CD8-positive, alpha-beta memory T cell (primary cell): ENCODE measurements around the gene AREG. TPM values are rescaled to one million over a fixed set of nuclear protein-coding genes. Genes with fewer than 3 reads are reported as not detected.

ENCODE experiments used
- CTCF ChIA-PET: fragments of 350-600 bp; sonication (Branson Sonifier 250); formaldehyde crosslinking; loops from one replicate; lab custom pipeline; 2021; ENCODE audit warnings: antibody characterized with exemption; lab: Charles Lee
- POLR2A ChIA-PET: fragments of 350-600 bp; sonication (Branson Sonifier 250); formaldehyde crosslinking; loops from one replicate; lab custom pipeline; 2021; ENCODE audit warnings: antibody characterized with exemption; lab: Charles Lee
- DNase-seq, 5 donors: peaks; one replicate each; pipeline versions ENCODE4 v3.0.0 to v3.0.0-alpha.2; 2020 to 2022; ENCODE audit warnings: mixed read lengths in 1 of 5
- H3K27ac ChIP-seq: one replicate; pipeline ENCODE4 v1.7.0; 2013; ENCODE audit warnings: low read depth, mild to moderate bottlenecking, low read length, moderate library complexity
- H3K27me3 ChIP-seq: 2 replicates; pipeline ENCODE4 v1.7.0; 2013; ENCODE audit warnings: low read length, mild to moderate bottlenecking; ENCODE audit not compliant: insufficient read depth, poor library complexity, severe bottlenecking
- H3K36me3 ChIP-seq: 2 replicates; pipeline ENCODE4 v1.7.0; 2013; ENCODE audit warnings: mild to moderate bottlenecking, low read length, moderate library complexity; ENCODE audit not compliant: insufficient read depth
- H3K4me1 ChIP-seq: 2 replicates; pipeline ENCODE4 v1.7.0; 2013; ENCODE audit warnings: mild to moderate bottlenecking, low read length, moderate library complexity; ENCODE audit not compliant: insufficient read depth
- H3K4me3 ChIP-seq: 2 replicates; pipeline ENCODE4 v1.7.0; 2013; ENCODE audit warnings: mild to moderate bottlenecking, low read length
- H3K9me3 ChIP-seq: 2 replicates; pipeline ENCODE4 v1.7.0; 2013; ENCODE audit warnings: mild to moderate bottlenecking, low read length
- H3K27ac Mint-ChIP-seq, 8 donors: one replicate each; pipeline ENCODE4 v1.8.0; 2020 to 2021; ENCODE audit warnings: mixed read lengths in 8 of 8, mild to moderate bottlenecking in 6 of 8, inconsistent platforms in 3 of 8, moderate library complexity in 3 of 8
- H3K27me3 Mint-ChIP-seq, 2 donors: one replicate each; pipeline ENCODE4 v1.8.0; 2020 to 2021; ENCODE audit warnings: mixed read lengths in 2 of 2, mild to moderate bottlenecking in 1 of 2, moderate library complexity in 1 of 2
- H3K36me3 Mint-ChIP-seq, 3 donors: one replicate each; pipeline ENCODE4 v1.8.0; 2020 to 2021; ENCODE audit warnings: mixed read lengths in 3 of 3, inconsistent platforms in 1 of 3, mild to moderate bottlenecking in 1 of 3
- H3K4me1 Mint-ChIP-seq, 3 donors: one replicate each; pipeline ENCODE4 v1.8.0; 2020 to 2021; ENCODE audit warnings: mixed read lengths in 3 of 3, inconsistent platforms in 1 of 3, mild to moderate bottlenecking in 1 of 3
- H3K4me3 Mint-ChIP-seq, 7 donors: one replicate each; pipeline ENCODE4 v1.8.0; 2020 to 2021; ENCODE audit warnings: mixed read lengths in 7 of 7, mild to moderate bottlenecking in 6 of 7, moderate library complexity in 4 of 7, inconsistent platforms in 2 of 7
- H3K9me3 Mint-ChIP-seq, 5 donors: one replicate each; pipeline ENCODE4 v1.8.0; 2020 to 2022; ENCODE audit warnings: mixed read lengths in 5 of 5, mild to moderate bottlenecking in 3 of 5, moderate library complexity in 2 of 5, inconsistent platforms in 1 of 5
- polyA plus RNA-seq: library from polyadenylated mRNA; unstranded; fragments of 300-500 nt; fragmentation: Illumina TruSeq; gene quantifications from one replicate; pipeline ENCODE4 v1.2.3, GENCODE V29; 2021
- total RNA-seq, 2 experiments: library from RNA; stranded (reverse); gene quantifications; one replicate each; pipeline ENCODE4 v1.2.3, GENCODE V29; 2021

The AREG gene
- total and polyA plus RNA-seq, 3 experiments from 2014 or later: 0.38 to 3.3 (median 0.46) TPM

DNA sequence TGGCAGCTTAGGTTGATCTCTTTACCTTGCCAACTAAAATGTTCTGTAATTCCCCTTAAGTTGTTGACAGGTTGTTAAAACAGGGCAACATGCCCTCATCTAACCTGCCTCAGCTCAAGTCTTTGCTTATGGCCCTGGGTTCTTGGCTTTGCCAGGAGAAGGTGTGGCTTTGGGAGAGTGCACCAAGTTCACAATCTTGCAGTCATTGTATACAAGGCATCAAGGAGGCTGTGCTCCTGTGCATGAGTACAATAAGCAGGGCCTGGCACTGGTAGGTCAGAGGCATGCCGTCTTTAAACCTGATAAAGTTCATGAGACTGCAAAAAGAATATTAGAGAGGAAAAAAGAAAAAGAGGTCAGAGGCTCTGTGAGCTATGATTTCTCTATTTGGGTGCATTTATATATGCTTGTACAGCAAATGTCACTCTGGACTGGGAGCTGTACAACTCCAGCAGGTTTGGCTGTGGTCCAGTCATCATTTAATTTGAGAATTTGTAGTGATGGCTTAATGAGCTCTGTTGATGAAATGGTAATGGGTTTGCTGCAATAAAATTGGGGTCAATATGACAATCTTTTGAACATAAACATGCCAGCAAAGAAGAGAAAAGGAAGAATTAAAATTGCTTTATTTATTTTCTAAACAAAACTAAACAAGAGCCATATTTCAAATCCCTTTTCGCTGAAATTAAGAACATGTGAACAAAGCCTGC, 30.3 kb downstream of the AREG start:
- Histone ChIP-seq H3K4me1 (no peaks in the 10 kb centered on the region), H3K27ac (no peak overlapping the region), H3K27me3 (no peaks in the 10 kb centered on the region), H3K4me3 (no peak overlapping the region), H3K36me3 (no peaks in the 10 kb centered on the region), H3K9me3 (no peaks in the 10 kb centered on the region)
- no peaks in the 10 kb centered on the region for H3K9me3 Mint-ChIP-seq
- CTCF ChIA-PET: no interaction called here
- no peaks in the 10 kb centered on the region for H3K36me3 Mint-ChIP-seq
- H3K4me3 Mint-ChIP-seq: no peak overlapping the region
- no peaks in the 10 kb centered on the region for H3K4me1 Mint-ChIP-seq
- no peak overlapping the region for H3K27ac Mint-ChIP-seq
- POLR2A ChIA-PET: no interaction called here
- no peak for DNase-seq
- peaks cover 10 to 36% of the 10 kb centered on the region in 2 donors for H3K27me3 Mint-ChIP-seq

- no peak overlapping the region for H3K27ac Mint-ChIP-seq
- no peaks in the 10 kb centered on the region for H3K9me3 Mint-ChIP-seq
- Histone ChIP-seq H3K4me3 (no peak overlapping the region), H3K9me3 (no peaks in the 10 kb centered on the region), H3K4me1 (no peaks in the 10 kb centered on the region), H3K36me3 (no peaks in the 10 kb centered on the region), H3K27me3 (no peaks in the 10 kb centered on the region), H3K27ac (no peak overlapping the region)
- ChIA-PET POLR2A (no interaction called here), CTCF (no interaction called here)
- H3K27me3 Mint-ChIP-seq: peaks cover 10 to 36% of the 10 kb centered on the region in 2 donors
- H3K4me1 Mint-ChIP-seq: no peaks in the 10 kb centered on the region
- H3K36me3 Mint-ChIP-seq: no peaks in the 10 kb centered on the region
- no peak for DNase-seq
- no peak overlapping the region for H3K4me3 Mint-ChIP-seq
Observed at GRCh38 chr4:74475946-74476345, 31.0 kb downstream of the AREG start.

DNA sequence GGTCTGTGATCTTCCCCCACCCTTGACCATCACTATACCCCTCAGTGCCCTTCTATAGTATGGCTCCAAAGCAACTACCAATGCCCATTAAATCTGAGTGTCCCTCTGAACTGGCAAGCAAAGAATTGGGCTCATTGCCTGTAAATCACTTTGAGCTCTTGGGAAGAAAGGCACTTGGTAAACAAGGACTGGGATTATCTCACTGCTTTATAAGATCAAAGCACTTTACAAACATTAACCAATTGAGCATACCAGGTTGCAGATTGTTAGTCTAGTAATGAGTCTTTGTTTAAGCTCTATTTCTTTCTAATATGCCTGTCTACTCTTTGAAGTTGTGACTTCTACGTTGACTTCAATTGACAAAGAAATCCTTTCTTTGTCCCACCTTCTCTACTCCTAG, 34.1 kb downstream of the AREG start:
- POLR2A ChIA-PET: no interaction called here
- no peaks in the 10 kb centered on the region for H3K9me3 ChIP-seq
- no peaks in the 10 kb centered on the region for H3K36me3 ChIP-seq
- H3K4me3 ChIP-seq: no peak overlapping the region
- H3K4me1 ChIP-seq: no peaks in the 10 kb centered on the region
- DNase-seq: no peak
- H3K27ac ChIP-seq: no peak overlapping the region
- no peak overlapping the region for H3K4me3 Mint-ChIP-seq
- no peak overlapping the region for H3K27ac Mint-ChIP-seq
- peaks cover 10 to 32% of the 10 kb centered on the region in 2 donors for H3K27me3 Mint-ChIP-seq
- H3K27me3 ChIP-seq: no peaks in the 10 kb centered on the region
- no peaks in the 10 kb centered on the region for H3K9me3 Mint-ChIP-seq
- CTCF ChIA-PET: no interaction called here
- H3K36me3 Mint-ChIP-seq: no peaks in the 10 kb centered on the region
- H3K4me1 Mint-ChIP-seq: no peaks in the 10 kb centered on the region

DNA sequence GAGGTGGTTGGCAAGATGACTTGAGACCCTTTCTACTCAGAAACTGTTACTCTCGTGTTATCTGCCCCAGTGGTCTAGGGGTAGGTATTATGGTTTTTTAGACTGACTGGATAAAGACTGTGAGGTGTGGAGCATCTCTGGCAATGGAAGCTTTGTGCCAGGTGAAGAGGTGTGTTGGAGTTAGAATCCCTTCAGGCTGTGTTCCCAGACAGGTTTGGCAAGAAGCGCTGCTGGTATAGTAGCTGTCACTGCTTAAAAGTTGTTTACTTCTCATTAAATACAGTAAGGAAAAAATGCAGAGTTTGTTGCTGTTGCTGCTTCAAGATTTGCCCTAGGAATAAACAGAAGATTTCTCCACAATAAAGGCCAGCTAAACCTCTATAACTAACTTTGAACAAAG, 35.3 kb downstream of the AREG start:
- H3K4me1 ChIP-seq: no peaks in the 10 kb centered on the region
- Mint-ChIP-seq H3K27ac (no peak overlapping the region), H3K27me3 (peaks cover 5 to 19% of the 10 kb centered on the region in 2 donors), H3K4me3 (no peak overlapping the region), H3K9me3 (no peaks in the 10 kb centered on the region), H3K36me3 (no peaks in the 10 kb centered on the region), H3K4me1 (no peaks in the 10 kb centered on the region)
- no peak overlapping the region for H3K27ac ChIP-seq
- DNase-seq: no peak
- ChIA-PET CTCF (no interaction called here), POLR2A (no interaction called here)
- no peaks in the 10 kb centered on the region for H3K9me3 ChIP-seq
- H3K36me3 ChIP-seq: no peaks in the 10 kb centered on the region
- H3K4me3 ChIP-seq: no peak overlapping the region
- no peaks in the 10 kb centered on the region for H3K27me3 ChIP-seq

DNA sequence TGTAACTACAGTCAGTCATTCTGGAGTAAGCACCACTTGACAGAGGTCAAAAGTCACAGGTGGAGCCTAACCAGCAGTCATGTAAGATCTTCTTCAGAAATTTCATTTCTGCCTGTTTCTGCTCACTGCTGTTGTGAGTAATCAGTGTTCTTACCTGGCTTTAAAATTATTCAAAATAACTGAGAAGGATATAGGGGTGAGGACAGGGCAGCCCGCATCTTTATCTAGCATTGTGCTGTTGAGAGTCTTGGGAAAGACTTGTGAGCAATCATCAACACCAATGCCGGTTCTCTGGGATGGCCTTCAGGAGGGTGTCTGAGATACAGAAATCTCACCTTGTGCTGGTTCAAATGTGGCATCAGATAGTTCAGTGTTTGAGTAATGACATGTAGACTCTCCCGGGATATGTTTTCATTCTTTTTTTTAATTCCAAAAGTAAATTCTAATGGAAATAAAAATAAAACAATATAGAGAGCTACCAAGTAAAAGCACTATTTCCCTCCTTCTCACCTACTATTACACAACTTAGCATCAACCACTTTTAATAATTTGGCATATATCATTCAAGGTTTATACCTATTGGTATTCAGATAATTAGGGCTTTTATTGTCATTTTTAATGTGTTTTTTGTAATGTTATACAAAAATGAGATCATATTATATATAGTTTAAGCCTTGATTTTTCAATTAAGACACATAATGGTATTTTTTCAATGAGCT, 37.1 kb downstream of the AREG start:
- H3K4me3 ChIP-seq: no peak overlapping the region
- H3K27ac Mint-ChIP-seq: no peak overlapping the region
- H3K4me1 ChIP-seq: no peaks in the 10 kb centered on the region
- H3K27me3 ChIP-seq: no peaks in the 10 kb centered on the region
- no peak overlapping the region for H3K4me3 Mint-ChIP-seq
- H3K27ac ChIP-seq: no peak overlapping the region
- CTCF ChIA-PET: no interaction called here
- no peaks in the 10 kb centered on the region for H3K9me3 Mint-ChIP-seq
- H3K4me1 Mint-ChIP-seq: no peaks in the 10 kb centered on the region
- H3K36me3 ChIP-seq: no peaks in the 10 kb centered on the region
- no peak for DNase-seq
- H3K36me3 Mint-ChIP-seq: no peaks in the 10 kb centered on the region
- POLR2A ChIA-PET: no interaction called here
- no peaks in the 10 kb centered on the region for H3K9me3 ChIP-seq
- peaks cover 3 to 13% of the 10 kb centered on the region in 2 donors for H3K27me3 Mint-ChIP-seq

DNA sequence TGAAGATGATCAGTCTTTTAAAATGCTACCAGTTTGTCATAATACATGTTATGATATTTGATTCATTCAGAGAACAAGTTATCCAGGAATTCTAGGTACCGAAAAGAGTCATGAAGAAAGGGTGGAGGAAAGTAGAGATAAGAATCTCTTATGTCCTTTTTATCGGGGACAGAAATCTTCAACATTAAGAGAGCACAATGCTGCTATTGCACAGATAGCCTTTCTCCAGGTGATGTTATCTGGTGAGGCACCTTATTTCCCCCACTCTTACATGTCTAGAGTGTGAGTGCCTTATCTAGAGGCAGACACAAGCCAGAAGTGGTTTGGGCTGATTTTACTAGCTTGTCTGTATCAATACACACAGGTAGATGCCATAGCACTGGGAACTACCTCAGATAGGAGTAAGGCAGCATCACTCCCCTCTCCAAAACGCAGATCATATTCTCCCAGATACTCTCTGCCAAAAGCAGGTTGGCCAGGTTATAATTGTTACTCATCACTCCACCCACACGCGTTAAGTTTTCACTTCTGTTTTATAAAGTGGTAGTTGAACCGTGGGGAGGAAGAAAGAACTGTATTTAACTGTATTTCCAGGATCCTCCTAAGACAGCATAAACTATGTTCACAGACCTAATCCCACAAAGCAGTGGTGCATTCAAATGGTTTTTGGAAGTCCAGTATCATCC, 38.4 kb downstream of the AREG start:
- peaks cover 3 to 10% of the 10 kb centered on the region in 2 donors for H3K27me3 Mint-ChIP-seq
- POLR2A ChIA-PET: no interaction called here
- Histone ChIP-seq H3K36me3 (no peaks in the 10 kb centered on the region), H3K4me3 (no peak overlapping the region), H3K4me1 (no peaks in the 10 kb centered on the region), H3K27ac (no peak overlapping the region), H3K27me3 (no peaks in the 10 kb centered on the region), H3K9me3 (no peaks in the 10 kb centered on the region)
- no peak overlapping the region for H3K27ac Mint-ChIP-seq
- no peaks in the 10 kb centered on the region for H3K4me1 Mint-ChIP-seq
- H3K9me3 Mint-ChIP-seq: no peaks in the 10 kb centered on the region
- CTCF ChIA-PET: no interaction called here
- H3K4me3 Mint-ChIP-seq: no peak overlapping the region
- H3K36me3 Mint-ChIP-seq: no peaks in the 10 kb centered on the region
- no peak for DNase-seq

GRCh38 chr4:74486905-74487304, 42.0 kb downstream of the AREG start:
- Histone ChIP-seq H3K27me3 (no peaks in the 10 kb centered on the region), H3K9me3 (no peaks in the 10 kb centered on the region), H3K27ac (no peak overlapping the region), H3K4me3 (no peak overlapping the region), H3K4me1 (no peaks in the 10 kb centered on the region), H3K36me3 (no peaks in the 10 kb centered on the region)
- H3K27ac Mint-ChIP-seq: no peak overlapping the region
- no peak overlapping the region for H3K4me3 Mint-ChIP-seq
- no peaks in the 10 kb centered on the region for H3K4me1 Mint-ChIP-seq
- ChIA-PET POLR2A (no interaction called here), CTCF (no interaction called here)
- H3K27me3 Mint-ChIP-seq: peaks cover 3 to 11% of the 10 kb centered on the region in 2 donors
- no peak for DNase-seq
- H3K36me3 Mint-ChIP-seq: no peaks in the 10 kb centered on the region
- H3K9me3 Mint-ChIP-seq: no peaks in the 10 kb centered on the region

GRCh38 chr4:74487771-74488170, 42.8 kb downstream of the AREG start:
- Histone ChIP-seq H3K27me3 (no peaks in the 10 kb centered on the region), H3K27ac (no peak overlapping the region), H3K36me3 (no peaks in the 10 kb centered on the region), H3K4me1 (no peaks in the 10 kb centered on the region), H3K4me3 (no peak overlapping the region), H3K9me3 (no peaks in the 10 kb centered on the region)
- Mint-ChIP-seq H3K27ac (no peak overlapping the region), H3K27me3 (peaks cover 3 to 11% of the 10 kb centered on the region in 2 donors), H3K9me3 (no peaks in the 10 kb centered on the region), H3K36me3 (no peaks in the 10 kb centered on the region), H3K4me1 (no peaks in the 10 kb centered on the region), H3K4me3 (no peak overlapping the region)
- no peak for DNase-seq
- ChIA-PET POLR2A (no interaction called here), CTCF (no interaction called here)
